ENCODE measurements around the gene BCAS3.

GRCh38 chr17:61416540-61417363, 739.1 kb downstream of the BCAS3 start:
- TF ChIP-seq, protein P1, sequence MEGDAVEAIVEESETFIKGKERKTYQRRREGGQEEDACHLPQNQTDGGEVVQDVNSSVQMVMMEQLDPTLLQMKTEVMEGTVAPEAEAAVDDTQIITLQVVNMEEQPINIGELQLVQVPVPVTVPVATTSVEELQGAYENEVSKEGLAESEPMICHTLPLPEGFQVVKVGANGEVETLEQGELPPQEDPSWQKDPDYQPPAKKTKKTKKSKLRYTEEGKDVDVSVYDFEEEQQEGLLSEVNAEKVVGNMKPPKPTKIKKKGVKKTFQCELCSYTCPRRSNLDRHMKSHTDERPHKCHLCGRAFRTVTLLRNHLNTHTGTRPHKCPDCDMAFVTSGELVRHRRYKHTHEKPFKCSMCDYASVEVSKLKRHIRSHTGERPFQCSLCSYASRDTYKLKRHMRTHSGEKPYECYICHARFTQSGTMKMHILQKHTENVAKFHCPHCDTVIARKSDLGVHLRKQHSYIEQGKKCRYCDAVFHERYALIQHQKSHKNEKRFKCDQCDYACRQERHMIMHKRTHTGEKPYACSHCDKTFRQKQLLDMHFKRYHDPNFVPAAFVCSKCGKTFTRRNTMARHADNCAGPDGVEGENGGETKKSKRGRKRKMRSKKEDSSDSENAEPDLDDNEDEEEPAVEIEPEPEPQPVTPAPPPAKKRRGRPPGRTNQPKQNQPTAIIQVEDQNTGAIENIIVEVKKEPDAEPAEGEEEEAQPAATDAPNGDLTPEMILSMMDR (IDR thresholded peaks at IDR 0.05) = peak; percentile 94
- TF ChIP-seq ZFX (IDR thresholded peaks at IDR 0.05; ENCODE audit: borderline replicate concordance) = no peak
